Measurements from ENCODE around the gene OR10W1. TPM values are rescaled to one million over a fixed set of nuclear protein-coding genes. Genes with fewer than 3 reads are reported as not detected.
A peak's percentile ranks its signal among the peaks of the same experiment; 100 is the strongest.

OR10W1 gene
- total RNA-seq, 2 donors from 2014 or later: not detected

DNA sequence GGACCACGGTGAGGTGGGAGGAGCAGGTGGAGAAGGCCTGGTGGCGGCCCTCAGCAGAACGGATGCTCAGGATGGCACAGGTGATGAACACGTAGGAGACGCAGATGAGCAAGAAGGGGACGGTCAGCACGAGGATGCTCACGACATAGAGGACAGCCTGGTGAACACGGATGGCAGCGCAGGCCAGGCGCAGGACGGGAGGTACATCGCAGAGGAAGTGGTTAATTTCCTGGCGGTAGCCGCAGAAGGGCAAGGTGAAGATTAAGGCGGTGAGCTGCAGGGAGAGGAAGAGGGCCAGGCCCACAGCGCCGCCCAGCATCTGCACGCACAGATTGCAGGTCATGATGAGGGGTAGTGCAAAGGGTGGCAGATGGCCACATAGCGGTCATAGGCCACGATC is 24.0 kb upstream of the OR10W1 start:
- no peak for DNase-seq
- no peaks in the 10 kb centered on the region for H3K4me1 ChIP-seq (ENCODE audit: control insufficient read depth, insufficient read depth, low read length)
- no peak overlapping the region for H3K4me3 Mint-ChIP-seq
- no peaks in the 10 kb centered on the region for H3K9me3 ChIP-seq (ENCODE audit: control insufficient read depth, low read length)
- no peaks in the 10 kb centered on the region for H3K27me3 ChIP-seq (ENCODE audit: control insufficient read depth, insufficient read depth, low read length, poor library complexity, severe bottlenecking)
- H3K27me3 Mint-ChIP-seq (ENCODE audit: insufficient read depth): no peaks in the 10 kb centered on the region
- H3K36me3 Mint-ChIP-seq (ENCODE audit: low read depth): no peaks in the 10 kb centered on the region
- no peak overlapping the region for H3K9ac ChIP-seq (ENCODE audit: extremely low read depth, low read length, poor library complexity, severe bottlenecking)
- no peak overlapping the region for H3K4me3 ChIP-seq (ENCODE audit: low read length)
- TF ChIP-seq, protein P1, sequence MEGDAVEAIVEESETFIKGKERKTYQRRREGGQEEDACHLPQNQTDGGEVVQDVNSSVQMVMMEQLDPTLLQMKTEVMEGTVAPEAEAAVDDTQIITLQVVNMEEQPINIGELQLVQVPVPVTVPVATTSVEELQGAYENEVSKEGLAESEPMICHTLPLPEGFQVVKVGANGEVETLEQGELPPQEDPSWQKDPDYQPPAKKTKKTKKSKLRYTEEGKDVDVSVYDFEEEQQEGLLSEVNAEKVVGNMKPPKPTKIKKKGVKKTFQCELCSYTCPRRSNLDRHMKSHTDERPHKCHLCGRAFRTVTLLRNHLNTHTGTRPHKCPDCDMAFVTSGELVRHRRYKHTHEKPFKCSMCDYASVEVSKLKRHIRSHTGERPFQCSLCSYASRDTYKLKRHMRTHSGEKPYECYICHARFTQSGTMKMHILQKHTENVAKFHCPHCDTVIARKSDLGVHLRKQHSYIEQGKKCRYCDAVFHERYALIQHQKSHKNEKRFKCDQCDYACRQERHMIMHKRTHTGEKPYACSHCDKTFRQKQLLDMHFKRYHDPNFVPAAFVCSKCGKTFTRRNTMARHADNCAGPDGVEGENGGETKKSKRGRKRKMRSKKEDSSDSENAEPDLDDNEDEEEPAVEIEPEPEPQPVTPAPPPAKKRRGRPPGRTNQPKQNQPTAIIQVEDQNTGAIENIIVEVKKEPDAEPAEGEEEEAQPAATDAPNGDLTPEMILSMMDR (conservative IDR thresholded peaks at IDR 0.05): no peak
- H3K36me3 ChIP-seq (ENCODE audit: control insufficient read depth, insufficient read depth, low read length): no peaks in the 10 kb centered on the region
- H3K27ac Mint-ChIP-seq: no peak overlapping the region
- WGBS, 2 experiments (ENCODE audit: insufficient coverage in 1 of 2, insufficient read length in 1 of 2): 95 to 96% methylated on average over 12 to 21 of the region's 21 CpGs
- H3K4me1 Mint-ChIP-seq: no peaks in the 10 kb centered on the region
- H3K27ac ChIP-seq (ENCODE audit: low read depth, low read length): no peak overlapping the region
- H3K9me3 Mint-ChIP-seq: no peaks in the 10 kb centered on the region

DNA sequence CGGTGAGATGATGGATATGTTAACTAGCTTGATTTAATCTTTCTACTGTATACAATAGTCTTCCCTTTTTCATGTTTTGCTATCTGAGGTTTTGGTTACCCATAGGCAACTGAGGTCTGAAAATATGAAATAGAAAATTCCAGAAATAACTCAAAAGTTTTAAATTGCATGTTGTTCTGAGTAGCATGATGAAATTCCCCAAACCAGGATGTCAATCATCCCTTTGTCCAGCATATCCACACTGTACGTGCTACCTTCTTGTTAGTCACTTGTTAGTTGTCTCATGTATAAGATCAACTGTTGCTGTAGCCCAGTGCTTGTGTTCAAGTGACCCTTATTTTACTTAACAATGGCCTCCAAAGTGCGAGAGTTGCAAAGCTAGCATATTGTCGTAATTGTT is 21.2 kb upstream of the OR10W1 start:
- Mint-ChIP-seq H3K27me3 (ENCODE audit: insufficient read depth) (no peaks in the 10 kb centered on the region), H3K9me3 (no peaks in the 10 kb centered on the region), H3K36me3 (ENCODE audit: low read depth) (no peaks in the 10 kb centered on the region), H3K27ac (no peak overlapping the region), H3K4me1 (no peaks in the 10 kb centered on the region), H3K4me3 (no peak overlapping the region)
- no peak for DNase-seq
- TF ChIP-seq, protein P1 (conservative IDR thresholded peaks at IDR 0.05): no peak
- Histone ChIP-seq H3K4me3 (ENCODE audit: low read length) (no peak overlapping the region), H3K27ac (ENCODE audit: low read depth, low read length) (no peak overlapping the region), H3K9me3 (ENCODE audit: control insufficient read depth, low read length) (no peaks in the 10 kb centered on the region), H3K9ac (ENCODE audit: extremely low read depth, low read length, poor library complexity, severe bottlenecking) (no peak overlapping the region), H3K27me3 (ENCODE audit: control insufficient read depth, insufficient read depth, low read length, poor library complexity, severe bottlenecking) (no peaks in the 10 kb centered on the region), H3K36me3 (ENCODE audit: control insufficient read depth, insufficient read depth, low read length) (no peaks in the 10 kb centered on the region), H3K4me1 (ENCODE audit: control insufficient read depth, insufficient read depth, low read length) (no peaks in the 10 kb centered on the region)
- 85 to 95% methylated on average over 1 to 3 of the region's 4 CpGs for WGBS, 2 experiments (ENCODE audit: insufficient coverage in 1 of 2, insufficient read length in 1 of 2)

DNA sequence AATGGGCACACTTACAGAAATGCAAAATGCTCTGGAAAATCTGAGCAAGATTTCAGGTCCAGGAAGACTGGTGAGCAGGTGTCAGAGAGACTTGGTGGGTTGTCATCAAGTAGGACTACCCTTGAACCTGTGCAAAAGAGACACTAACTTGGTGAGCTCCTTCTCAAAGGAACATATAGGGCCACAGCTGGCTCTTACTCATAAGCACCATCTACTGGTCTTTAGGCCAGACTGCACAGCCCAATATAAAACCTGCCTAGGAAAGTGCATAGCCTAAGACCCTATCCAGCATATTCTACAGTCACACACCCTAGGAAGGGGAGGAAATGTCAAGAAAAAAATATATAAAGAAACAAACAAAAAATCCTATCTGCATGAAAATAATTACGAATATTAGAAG is 18.2 kb upstream of the OR10W1 start:
- peaks cover 3% of the 10 kb centered on the region for H3K27me3 Mint-ChIP-seq (ENCODE audit: insufficient read depth)
- TF ChIP-seq, protein P1 (conservative IDR thresholded peaks at IDR 0.05): peak; percentile 83
- H3K27ac Mint-ChIP-seq: no peak overlapping the region
- Histone ChIP-seq H3K9ac (ENCODE audit: extremely low read depth, low read length, poor library complexity, severe bottlenecking) (no peak overlapping the region), H3K27me3 (ENCODE audit: control insufficient read depth, insufficient read depth, low read length, poor library complexity, severe bottlenecking) (no peaks in the 10 kb centered on the region), H3K36me3 (ENCODE audit: control insufficient read depth, insufficient read depth, low read length) (no peaks in the 10 kb centered on the region), H3K27ac (ENCODE audit: low read depth, low read length) (no peak overlapping the region), H3K4me3 (ENCODE audit: low read length) (no peak overlapping the region), H3K4me1 (ENCODE audit: control insufficient read depth, insufficient read depth, low read length) (no peaks in the 10 kb centered on the region), H3K9me3 (ENCODE audit: control insufficient read depth, low read length) (peaks cover 6% of the 10 kb centered on the region)
- H3K9me3 Mint-ChIP-seq: no peaks in the 10 kb centered on the region
- DNase-seq: peak; percentile 52
- WGBS, 2 experiments (ENCODE audit: insufficient coverage in 1 of 2, insufficient read length in 1 of 2): 18% methylated on average over 1 of the region's 1 CpG; no CpG with 5 or more reads in 1 of the 2 experiments
- H3K36me3 Mint-ChIP-seq (ENCODE audit: low read depth): no peaks in the 10 kb centered on the region
- no peak overlapping the region for H3K4me3 Mint-ChIP-seq
- no peaks in the 10 kb centered on the region for H3K4me1 Mint-ChIP-seq
